GM12878 (cell line): ENCODE data around the gene PELI2. TPM values are rescaled to one million over a fixed set of nuclear protein-coding genes. Genes with fewer than 3 reads are reported as not detected.

Source experiments
- BMI1 ChIP-seq: fragments of 450-650 bp; IDR thresholded peaks from 2 replicates; pipeline ENCODE4 v1.6.1; 2016; ENCODE audit warnings: mild to moderate bottlenecking, moderate library complexity, borderline replicate concordance
- DPF2 ChIP-seq: fragments of 450-650 bp; IDR thresholded peaks from 2 replicates; pipeline ENCODE4 v1.6.1; 2017; ENCODE audit warnings: mild to moderate bottlenecking
- EED ChIP-seq: sonication (generic); IDR thresholded peaks from 2 replicates; pipeline ENCODE4 v1.6.1; 2016; ENCODE audit warnings: antibody characterized with exemption, low read depth
- EP300 ChIP-seq, 2 experiments: fragments of 150-350 bp in 1 of 2; IDR thresholded peaks; 2 replicates each; pipeline ENCODE4 v1.6.1; 2011 to 2012; ENCODE audit warnings: low read depth in 2 of 2, low read length in 2 of 2, borderline replicate concordance in 1 of 2, improper control_type of control experiment in 1 of 2, inconsistent platforms in 1 of 2; ENCODE audit not compliant: control insufficient read depth in 1 of 2
- FOS ChIP-seq: IDR thresholded peaks from 3 replicates; pipeline ENCODE4 v1.6.1; 2011; ENCODE audit warnings: borderline replicate concordance; ENCODE audit not compliant: insufficient read length; ENCODE audit errors: extremely low read depth
- HDAC6 ChIP-seq: fragments of 200-600 bp; sonication (generic); IDR thresholded peaks from one replicate; pipeline ENCODE4 v1.8.0; 2017; ENCODE audit warnings: antibody characterized with exemption; ENCODE audit not compliant: unreplicated experiment
- IRF4 ChIP-seq: IDR thresholded peaks from 2 replicates; pipeline ENCODE4 v1.6.1; 2011; ENCODE audit warnings: low read depth, low read length
- JUNB ChIP-seq: IDR thresholded peaks from 2 replicates; pipeline ENCODE4 v1.6.1; 2016; ENCODE audit warnings: antibody characterized with exemption, mild to moderate bottlenecking
- MXI1 ChIP-seq: fragments of 150-350 bp; IDR thresholded peaks from 2 replicates; pipeline ENCODE4 v1.6.1; 2011; ENCODE audit warnings: low read depth, mild to moderate bottlenecking, inconsistent platforms, low read length, improper control_type of control experiment
- NR2F1 ChIP-seq: fragments of 450-650 bp; conservative IDR thresholded peaks from 2 replicates; pipeline ENCODE4 v1.6.1; 2017; ENCODE audit warnings: mild to moderate bottlenecking
- ZNF384 ChIP-seq: IDR thresholded peaks from 2 replicates; pipeline ENCODE4 v1.6.1; 2012; ENCODE audit warnings: low read depth, mild to moderate bottlenecking, low read length, improper control_type of control experiment, borderline replicate concordance
- polyA plus RNA-seq, 11 experiments: library from polyadenylated mRNA; depleted of rRNA in 4 of 11; unstranded in 6 of 11; stranded (reverse) in 5 of 11; fragments of >200 nt; fragmentation: Nextera tagmentation in 4 of 11; fragmentation: Illumina TruSeq in 1 of 11; extraction: Ambion mirVana in 4 of 11; extraction: Trizol in 1 of 11; gene quantifications; 1 replicate in 1 of 11; 2 replicates in 10 of 11; pipeline versions ENCODE4 v1.2.1 to v1.2.3, GENCODE V29; 2011 to 2016; ENCODE audit warnings: inconsistent platforms in 2 of 11, missing spikeins in 2 of 11, low read depth in 1 of 11
- total RNA-seq, 4 experiments: library from RNA; depleted of rRNA in 3 of 4; stranded (reverse); fragments of >200 nt in 3 of 4; fragmentation: Illumina TruSeq in 1 of 4; extraction: Trizol in 1 of 4; gene quantifications; 2 replicates each; pipeline versions ENCODE4 v1.2.1 to v1.2.3, GENCODE V29; 2013 to 2021
- TF ChIP-seq, protein P1 (sequence below): fragments of 450-650 bp; IDR thresholded peaks from 2 replicates; pipeline ENCODE4 v1.6.1; 2017; ENCODE audit warnings: mild to moderate bottlenecking
- TF ChIP-seq, protein P2 (sequence below): fragments of 450-650 bp; IDR thresholded peaks from 2 replicates; pipeline ENCODE4 v1.6.1; 2016; ENCODE audit warnings: mild to moderate bottlenecking
- TF ChIP-seq, protein P3 (sequence below): IDR thresholded peaks from 2 replicates; pipeline ENCODE4 v1.6.1; 2012; ENCODE audit warnings: mild to moderate bottlenecking, low read depth, low read length
- TF ChIP-seq, protein P4 (sequence below): fragments of 450-650 bp; IDR thresholded peaks from 2 replicates; pipeline ENCODE4 v1.6.1; 2017; ENCODE audit warnings: mild to moderate bottlenecking, low read depth, inconsistent platforms; ENCODE audit not compliant: poor library complexity, severe bottlenecking
- TF ChIP-seq, protein P5 (sequence below): IDR thresholded peaks from 2 replicates; pipeline ENCODE4 v1.6.1; 2012; ENCODE audit warnings: low read depth, low read length, improper control_type of control experiment
- TF ChIP-seq, protein P6 (sequence below): fragments of 450-650 bp; conservative IDR thresholded peaks from 2 replicates; pipeline ENCODE4 v1.6.1; 2017; ENCODE audit warnings: mild to moderate bottlenecking, moderate library complexity

PELI2 gene
- total and polyA plus RNA-seq, 10 of the 15 experiments (the other 5 are each of a cell fraction or from before 2014, with no cell fraction given): under 0.01 to 0.10 (median 0.01) TPM; not detected in 3

DNA sequence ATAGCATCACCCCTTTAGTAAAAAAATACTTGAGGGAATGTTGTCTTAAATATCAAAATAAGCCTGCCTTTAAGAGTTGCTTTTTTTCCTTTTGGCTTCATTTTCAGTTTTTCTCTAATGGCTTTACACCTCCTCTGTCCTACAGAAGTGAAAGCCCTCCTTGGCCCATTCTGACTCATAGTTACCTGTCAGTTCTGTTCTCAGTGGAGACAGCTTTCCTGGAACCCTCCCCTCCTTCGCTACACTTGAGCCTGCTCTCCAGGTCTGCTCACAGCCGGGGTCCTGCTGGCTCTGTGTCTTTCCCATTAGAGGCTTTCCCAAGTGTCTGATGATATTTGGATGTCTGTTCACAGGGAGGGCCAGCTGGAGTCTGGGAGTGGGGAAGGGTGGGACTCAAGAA, 84.0 kb downstream of the PELI2 start (continued):
- TF ChIP-seq, protein P1, sequence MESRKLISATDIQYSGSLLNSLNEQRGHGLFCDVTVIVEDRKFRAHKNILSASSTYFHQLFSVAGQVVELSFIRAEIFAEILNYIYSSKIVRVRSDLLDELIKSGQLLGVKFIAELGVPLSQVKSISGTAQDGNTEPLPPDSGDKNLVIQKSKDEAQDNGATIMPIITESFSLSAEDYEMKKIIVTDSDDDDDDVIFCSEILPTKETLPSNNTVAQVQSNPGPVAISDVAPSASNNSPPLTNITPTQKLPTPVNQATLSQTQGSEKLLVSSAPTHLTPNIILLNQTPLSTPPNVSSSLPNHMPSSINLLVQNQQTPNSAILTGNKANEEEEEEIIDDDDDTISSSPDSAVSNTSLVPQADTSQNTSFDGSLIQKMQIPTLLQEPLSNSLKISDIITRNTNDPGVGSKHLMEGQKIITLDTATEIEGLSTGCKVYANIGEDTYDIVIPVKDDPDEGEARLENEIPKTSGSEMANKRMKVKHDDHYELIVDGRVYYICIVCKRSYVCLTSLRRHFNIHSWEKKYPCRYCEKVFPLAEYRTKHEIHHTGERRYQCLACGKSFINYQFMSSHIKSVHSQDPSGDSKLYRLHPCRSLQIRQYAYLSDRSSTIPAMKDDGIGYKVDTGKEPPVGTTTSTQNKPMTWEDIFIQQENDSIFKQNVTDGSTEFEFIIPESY: no peak
- TF ChIP-seq MXI1 (no peak), BMI1 (no peak), EP300 (IDR thresholded peaks at IDR 0.05; ENCODE audit: borderline replicate concordance in 1 of 2, control insufficient read depth in 1 of 2, low read depth in 2 of 2, low read length in 2 of 2) (peak in 1 of 2 experiments; percentile 59; a peak in 1 of 4 replicates), ZNF384 (peak; percentile 9; the same call in 1 of the 2 replicates), IRF4 (peak; percentile 61; the same call in 1 of the 2 replicates), DPF2 (peak; percentile 48; the same call in 1 of the 2 replicates), FOS (no peak), EED (0 out of 2 replicates have a peak, but pooled peaks have one; percentile 41), JUNB (peak; percentile 62), NR2F1 (no peak), HDAC6 (no peak)
- TF ChIP-seq, protein P2, sequence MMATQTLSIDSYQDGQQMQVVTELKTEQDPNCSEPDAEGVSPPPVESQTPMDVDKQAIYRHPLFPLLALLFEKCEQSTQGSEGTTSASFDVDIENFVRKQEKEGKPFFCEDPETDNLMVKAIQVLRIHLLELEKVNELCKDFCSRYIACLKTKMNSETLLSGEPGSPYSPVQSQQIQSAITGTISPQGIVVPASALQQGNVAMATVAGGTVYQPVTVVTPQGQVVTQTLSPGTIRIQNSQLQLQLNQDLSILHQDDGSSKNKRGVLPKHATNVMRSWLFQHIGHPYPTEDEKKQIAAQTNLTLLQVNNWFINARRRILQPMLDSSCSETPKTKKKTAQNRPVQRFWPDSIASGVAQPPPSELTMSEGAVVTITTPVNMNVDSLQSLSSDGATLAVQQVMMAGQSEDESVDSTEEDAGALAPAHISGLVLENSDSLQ: no peak
- TF ChIP-seq, protein P3, sequence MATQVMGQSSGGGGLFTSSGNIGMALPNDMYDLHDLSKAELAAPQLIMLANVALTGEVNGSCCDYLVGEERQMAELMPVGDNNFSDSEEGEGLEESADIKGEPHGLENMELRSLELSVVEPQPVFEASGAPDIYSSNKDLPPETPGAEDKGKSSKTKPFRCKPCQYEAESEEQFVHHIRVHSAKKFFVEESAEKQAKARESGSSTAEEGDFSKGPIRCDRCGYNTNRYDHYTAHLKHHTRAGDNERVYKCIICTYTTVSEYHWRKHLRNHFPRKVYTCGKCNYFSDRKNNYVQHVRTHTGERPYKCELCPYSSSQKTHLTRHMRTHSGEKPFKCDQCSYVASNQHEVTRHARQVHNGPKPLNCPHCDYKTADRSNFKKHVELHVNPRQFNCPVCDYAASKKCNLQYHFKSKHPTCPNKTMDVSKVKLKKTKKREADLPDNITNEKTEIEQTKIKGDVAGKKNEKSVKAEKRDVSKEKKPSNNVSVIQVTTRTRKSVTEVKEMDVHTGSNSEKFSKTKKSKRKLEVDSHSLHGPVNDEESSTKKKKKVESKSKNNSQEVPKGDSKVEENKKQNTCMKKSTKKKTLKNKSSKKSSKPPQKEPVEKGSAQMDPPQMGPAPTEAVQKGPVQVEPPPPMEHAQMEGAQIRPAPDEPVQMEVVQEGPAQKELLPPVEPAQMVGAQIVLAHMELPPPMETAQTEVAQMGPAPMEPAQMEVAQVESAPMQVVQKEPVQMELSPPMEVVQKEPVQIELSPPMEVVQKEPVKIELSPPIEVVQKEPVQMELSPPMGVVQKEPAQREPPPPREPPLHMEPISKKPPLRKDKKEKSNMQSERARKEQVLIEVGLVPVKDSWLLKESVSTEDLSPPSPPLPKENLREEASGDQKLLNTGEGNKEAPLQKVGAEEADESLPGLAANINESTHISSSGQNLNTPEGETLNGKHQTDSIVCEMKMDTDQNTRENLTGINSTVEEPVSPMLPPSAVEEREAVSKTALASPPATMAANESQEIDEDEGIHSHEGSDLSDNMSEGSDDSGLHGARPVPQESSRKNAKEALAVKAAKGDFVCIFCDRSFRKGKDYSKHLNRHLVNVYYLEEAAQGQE: no peak
- TF ChIP-seq, protein P4, sequence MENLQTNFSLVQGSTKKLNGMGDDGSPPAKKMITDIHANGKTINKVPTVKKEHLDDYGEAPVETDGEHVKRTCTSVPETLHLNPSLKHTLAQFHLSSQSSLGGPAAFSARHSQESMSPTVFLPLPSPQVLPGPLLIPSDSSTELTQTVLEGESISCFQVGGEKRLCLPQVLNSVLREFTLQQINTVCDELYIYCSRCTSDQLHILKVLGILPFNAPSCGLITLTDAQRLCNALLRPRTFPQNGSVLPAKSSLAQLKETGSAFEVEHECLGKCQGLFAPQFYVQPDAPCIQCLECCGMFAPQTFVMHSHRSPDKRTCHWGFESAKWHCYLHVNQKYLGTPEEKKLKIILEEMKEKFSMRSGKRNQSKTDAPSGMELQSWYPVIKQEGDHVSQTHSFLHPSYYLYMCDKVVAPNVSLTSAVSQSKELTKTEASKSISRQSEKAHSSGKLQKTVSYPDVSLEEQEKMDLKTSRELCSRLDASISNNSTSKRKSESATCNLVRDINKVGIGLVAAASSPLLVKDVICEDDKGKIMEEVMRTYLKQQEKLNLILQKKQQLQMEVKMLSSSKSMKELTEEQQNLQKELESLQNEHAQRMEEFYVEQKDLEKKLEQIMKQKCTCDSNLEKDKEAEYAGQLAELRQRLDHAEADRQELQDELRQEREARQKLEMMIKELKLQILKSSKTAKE: no peak
- TF ChIP-seq, protein P5, sequence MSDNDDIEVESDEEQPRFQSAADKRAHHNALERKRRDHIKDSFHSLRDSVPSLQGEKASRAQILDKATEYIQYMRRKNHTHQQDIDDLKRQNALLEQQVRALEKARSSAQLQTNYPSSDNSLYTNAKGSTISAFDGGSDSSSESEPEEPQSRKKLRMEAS: no peak
- TF ChIP-seq, protein P6, sequence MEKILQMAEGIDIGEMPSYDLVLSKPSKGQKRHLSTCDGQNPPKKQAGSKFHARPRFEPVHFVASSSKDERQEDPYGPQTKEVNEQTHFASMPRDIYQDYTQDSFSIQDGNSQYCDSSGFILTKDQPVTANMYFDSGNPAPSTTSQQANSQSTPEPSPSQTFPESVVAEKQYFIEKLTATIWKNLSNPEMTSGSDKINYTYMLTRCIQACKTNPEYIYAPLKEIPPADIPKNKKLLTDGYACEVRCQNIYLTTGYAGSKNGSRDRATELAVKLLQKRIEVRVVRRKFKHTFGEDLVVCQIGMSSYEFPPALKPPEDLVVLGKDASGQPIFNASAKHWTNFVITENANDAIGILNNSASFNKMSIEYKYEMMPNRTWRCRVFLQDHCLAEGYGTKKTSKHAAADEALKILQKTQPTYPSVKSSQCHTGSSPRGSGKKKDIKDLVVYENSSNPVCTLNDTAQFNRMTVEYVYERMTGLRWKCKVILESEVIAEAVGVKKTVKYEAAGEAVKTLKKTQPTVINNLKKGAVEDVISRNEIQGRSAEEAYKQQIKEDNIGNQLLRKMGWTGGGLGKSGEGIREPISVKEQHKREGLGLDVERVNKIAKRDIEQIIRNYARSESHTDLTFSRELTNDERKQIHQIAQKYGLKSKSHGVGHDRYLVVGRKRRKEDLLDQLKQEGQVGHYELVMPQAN: no peak
